ENCODE data around the gene MEIS1. TPM values are rescaled to one million over a fixed set of nuclear protein-coding genes. Genes with fewer than 3 reads are reported as not detected.

MEIS1 gene
- total and polyA plus RNA-seq, 2 donors (not counting 3 experiments of a cell fraction or from before 2014, with no cell fraction given), result 10.0 to 26.5 TPM

DNA sequence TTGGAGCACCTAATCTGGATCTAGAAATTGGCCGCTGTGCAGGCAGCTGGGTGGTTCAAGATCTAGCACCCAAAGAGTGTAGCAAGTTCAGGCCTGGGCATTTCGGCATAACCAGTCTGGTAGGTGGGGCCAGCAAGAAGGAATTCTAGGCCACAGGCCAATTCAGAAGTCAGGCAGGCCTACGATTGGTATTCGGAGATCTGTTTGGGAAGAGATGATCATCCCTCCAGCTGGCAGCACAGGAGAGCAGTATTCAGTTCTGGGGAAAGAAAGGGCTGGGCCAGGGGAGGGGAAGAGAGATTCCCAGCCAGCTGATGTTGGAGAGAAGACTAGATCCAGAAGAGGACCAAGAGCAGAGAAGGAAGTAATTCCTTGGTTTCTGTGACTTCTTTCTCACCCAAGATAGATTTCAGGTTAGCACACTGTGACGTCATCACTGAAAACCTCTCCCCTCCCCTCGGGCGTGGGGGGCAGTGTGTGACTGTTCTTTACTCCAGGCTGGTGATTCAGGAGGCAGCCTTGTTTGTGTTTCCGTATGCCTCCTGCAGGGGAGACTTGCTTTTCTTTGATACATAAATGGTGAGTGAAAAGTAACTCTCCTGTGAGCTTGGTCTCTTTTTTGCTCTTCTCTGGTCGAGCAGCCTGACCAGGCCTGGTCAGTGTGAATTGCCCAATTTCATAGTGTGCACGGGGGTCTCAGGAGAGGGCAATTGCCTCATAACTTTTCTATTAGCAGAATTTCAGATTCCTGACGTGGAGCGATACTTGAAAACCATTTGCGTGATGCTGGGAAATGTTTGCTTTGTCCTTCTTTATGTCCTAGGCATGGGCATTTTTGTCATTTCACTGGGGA, 61.1 kb downstream of the MEIS1 start:
- ChIA-PET POLR2A (no interaction called here), CTCF (no interaction called here)
- DNase-seq (ENCODE audit: low read depth, low spot score), result peak; percentile 26
- intact Hi-C loops (cut with micrococcal nuclease), result no loop called here
- Histone ChIP-seq H3K27me3 (ENCODE audit: control insufficient read depth in 2 of 2, insufficient read depth in 2 of 2, low read length in 2 of 2) (no peaks in the 10 kb centered on the region), H3K36me3 (ENCODE audit: control insufficient read depth in 2 of 2, extremely low read depth in 1 of 2, insufficient read depth in 2 of 2, low read length in 2 of 2) (no peaks in the 10 kb centered on the region), H3K9me3 (replicated peaks; ENCODE audit: control insufficient read depth, insufficient read depth, low read length) (no peaks in the 10 kb centered on the region), H4K20me1 (replicated peaks; ENCODE audit: control insufficient read depth, extremely low read depth, insufficient read depth, low read length) (no peaks in the 10 kb centered on the region), H3K27ac (ENCODE audit: insufficient read depth, low read depth, low read length) (no peak overlapping the region), H3K4me2 (ENCODE audit: insufficient read depth, low read length) (no peak overlapping the region), H3K4me3 (replicated peaks in 1 of 3; ENCODE audit: insufficient read depth in 1 of 3, low read depth in 1 of 3, low read length in 3 of 3) (no peak overlapping the region), H2AFZ (ENCODE audit: low read depth, low read length) (no peak overlapping the region), H3K9ac (replicated peaks; ENCODE audit: extremely low read depth, insufficient read depth, low read length) (no peak overlapping the region), H3K4me1 (ENCODE audit: control insufficient read depth, extremely low read depth, insufficient read depth, low read length) (peaks cover 10% of the 10 kb centered on the region), H3K79me2 (ENCODE audit: control insufficient read depth, insufficient read depth, low read length) (no peaks in the 10 kb centered on the region), H3K9me1 (replicated peaks; ENCODE audit: control insufficient read depth, extremely low read depth, insufficient read depth, low read length) (no peaks in the 10 kb centered on the region)
- dilution Hi-C loops (cut with MboI; ENCODE audit: extremely low pct_ligation_motif_present, low sequenced_read_pairs), result no loop called here
- no peak for FAIRE-seq
- BruUV-seq (replicated peaks), result no TSS peak
- no peak for TF ChIP-seq JUN (IDR thresholded peaks at IDR 0.05; ENCODE audit: borderline replicate concordance, insufficient read depth, insufficient read length, low read depth)

DNA sequence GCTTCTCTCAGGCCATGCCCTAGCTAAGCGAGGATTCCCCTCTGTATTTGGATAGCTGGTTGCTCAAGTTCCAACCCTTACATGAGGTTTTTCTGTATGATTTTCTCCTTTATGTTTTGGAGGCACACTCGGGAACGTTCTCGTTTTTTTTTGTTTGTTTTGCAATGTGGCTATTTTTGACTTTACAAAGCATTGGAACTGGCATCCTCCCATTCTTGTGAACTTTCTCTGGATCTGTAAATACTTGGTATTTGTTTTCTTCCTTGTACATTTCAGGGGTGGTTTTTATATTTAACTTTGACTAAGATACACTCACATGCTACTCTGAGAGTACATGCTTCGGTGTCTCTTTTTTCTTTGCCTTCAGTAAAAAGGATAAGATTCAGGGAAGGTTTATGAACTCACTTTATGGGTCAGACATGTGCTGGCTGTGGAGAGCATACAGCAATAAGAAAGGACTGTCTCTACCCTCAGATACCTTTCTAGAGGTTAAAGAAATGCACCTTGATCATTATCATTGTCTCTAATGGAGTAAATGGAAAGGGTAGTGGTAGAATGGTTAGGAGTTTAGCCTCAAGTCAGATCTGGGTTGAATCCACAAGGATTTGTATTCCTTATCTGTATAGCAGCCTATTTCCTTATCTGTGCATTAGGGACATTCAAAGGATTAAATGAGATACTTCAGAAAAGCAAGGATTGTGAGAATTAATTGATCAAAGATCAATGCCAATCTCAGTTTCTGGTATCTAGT, 61.9 kb downstream of the MEIS1 start:
- Histone ChIP-seq H3K9ac (replicated peaks; ENCODE audit: extremely low read depth, insufficient read depth, low read length) (no peak overlapping the region), H3K27ac (ENCODE audit: insufficient read depth, low read depth, low read length) (no peak overlapping the region), H3K4me1 (ENCODE audit: control insufficient read depth, extremely low read depth, insufficient read depth, low read length) (peaks cover 3% of the 10 kb centered on the region), H3K36me3 (ENCODE audit: control insufficient read depth in 2 of 2, extremely low read depth in 1 of 2, insufficient read depth in 2 of 2, low read length in 2 of 2) (no peaks in the 10 kb centered on the region), H3K27me3 (ENCODE audit: control insufficient read depth in 2 of 2, insufficient read depth in 2 of 2, low read length in 2 of 2) (no peaks in the 10 kb centered on the region), H3K4me3 (replicated peaks in 1 of 3; ENCODE audit: insufficient read depth in 1 of 3, low read depth in 1 of 3, low read length in 3 of 3) (no peak overlapping the region), H3K79me2 (ENCODE audit: control insufficient read depth, insufficient read depth, low read length) (no peaks in the 10 kb centered on the region), H3K9me1 (replicated peaks; ENCODE audit: control insufficient read depth, extremely low read depth, insufficient read depth, low read length) (no peaks in the 10 kb centered on the region), H3K9me3 (replicated peaks; ENCODE audit: control insufficient read depth, insufficient read depth, low read length) (no peaks in the 10 kb centered on the region), H3K4me2 (ENCODE audit: insufficient read depth, low read length) (no peak overlapping the region), H4K20me1 (replicated peaks; ENCODE audit: control insufficient read depth, extremely low read depth, insufficient read depth, low read length) (no peaks in the 10 kb centered on the region), H2AFZ (ENCODE audit: low read depth, low read length) (no peak overlapping the region)
- CTCF ChIA-PET, result interaction anchor here (0.6 to 2.0 kb wide), 4 partner anchors 11 to 68 kb away, joined by 3 to 11 read pairs (median 3); no protein-coding TSS in a partner anchor
- BruUV-seq (replicated peaks), result no TSS peak
- DNase-seq (ENCODE audit: low read depth, low spot score) (no peak), FAIRE-seq (no peak)
- dilution Hi-C loops (cut with MboI; ENCODE audit: extremely low pct_ligation_motif_present, low sequenced_read_pairs) (no loop called here), intact Hi-C loops (cut with micrococcal nuclease) (no loop called here)
- POLR2A ChIA-PET, result no interaction called here
- no peak for TF ChIP-seq MYC (IDR thresholded peaks at IDR 0.05; ENCODE audit: low read depth, low read length)
- no peak for TF ChIP-seq POLR2A (IDR thresholded peaks at IDR 0.05; ENCODE audit: low read depth, low read length)
- no peak for TF ChIP-seq FOS (IDR thresholded peaks at IDR 0.05; ENCODE audit: borderline replicate concordance, insufficient read depth, low read length)
- no peak for TF ChIP-seq EZH2 (IDR thresholded peaks at IDR 0.05; ENCODE audit: borderline replicate concordance, low read depth, low read length, severe bottlenecking)
- TF ChIP-seq, protein P1, sequence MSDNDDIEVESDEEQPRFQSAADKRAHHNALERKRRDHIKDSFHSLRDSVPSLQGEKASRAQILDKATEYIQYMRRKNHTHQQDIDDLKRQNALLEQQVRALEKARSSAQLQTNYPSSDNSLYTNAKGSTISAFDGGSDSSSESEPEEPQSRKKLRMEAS (IDR thresholded peaks at IDR 0.05; ENCODE audit: insufficient read depth, insufficient read length), result no peak
- TF ChIP-seq POLR2AphosphoS5 (IDR thresholded peaks at IDR 0.05; ENCODE audit: insufficient read depth, low read depth, low read length), result no peak
- no peak for TF ChIP-seq GATA2 (IDR thresholded peaks at IDR 0.05; ENCODE audit: insufficient read depth, insufficient read length, low read depth, low read length)
- no peak for TF ChIP-seq CTCF (IDR thresholded peaks at IDR 0.05; ENCODE audit: extremely low read depth in 1 of 2, insufficient read depth in 1 of 2, low read depth in 1 of 2, low read length in 2 of 2)
- no peak for TF ChIP-seq JUN (IDR thresholded peaks at IDR 0.05; ENCODE audit: borderline replicate concordance, insufficient read depth, insufficient read length, low read depth)

Data from endothelial cell of umbilical vein (primary cell).